Suppressor macrophage (primary cell): Measurements from ENCODE around the gene MAPKAP1.

ENCODE experiments used
- DNase-seq, 4 experiments: peaks; one replicate each; pipeline ENCODE4 v3.0.0-alpha.2; 2020 to 2022

The MAPKAP1 gene

GRCh38 chr9:125447202-125447802, 259.7 kb downstream of the MAPKAP1 start:
- no peak for DNase-seq

GRCh38 chr9:125446561-125447094, 260.4 kb downstream of the MAPKAP1 start:
- no peak for DNase-seq

GRCh38 chr9:125444956-125445506, 262.0 kb downstream of the MAPKAP1 start:
- no peak for DNase-seq

GRCh38 chr9:125444166-125444565, 262.8 kb downstream of the MAPKAP1 start:
- no peak for DNase-seq

GRCh38 chr9:125443367-125443766, 263.6 kb downstream of the MAPKAP1 start:
- DNase-seq, result no peak

GRCh38 chr9:125442452-125442851, 264.6 kb downstream of the MAPKAP1 start:
- no peak for DNase-seq

GRCh38 chr9:125440411-125440810, 266.6 kb downstream of the MAPKAP1 start:
- DNase-seq, result no peak

GRCh38 chr9:125439434-125440272, 267.4 kb downstream of the MAPKAP1 start:
- DNase-seq, result no peak

GRCh38 chr9:125438506-125439433, 268.2 kb downstream of the MAPKAP1 start:
- DNase-seq, result no peak

GRCh38 chr9:125437771-125438221, 269.2 kb downstream of the MAPKAP1 start:
- no peak for DNase-seq

- DNase-seq, result peak in 1 of 4 experiments; percentile 12
Observed at GRCh38 chr9:125436613-125437443, 270.2 kb downstream of the MAPKAP1 start.

GRCh38 chr9:125435776-125436612, 271.0 kb downstream of the MAPKAP1 start:
- DNase-seq, result no peak

GRCh38 chr9:125434986-125435775, 271.8 kb downstream of the MAPKAP1 start:
- no peak for DNase-seq

GRCh38 chr9:125433461-125434011, 273.5 kb downstream of the MAPKAP1 start:
- no peak for DNase-seq

- DNase-seq, result no peak
Observed at GRCh38 chr9:125432715-125433385, 274.2 kb downstream of the MAPKAP1 start.

GRCh38 chr9:125431741-125432271, 275.2 kb downstream of the MAPKAP1 start:
- DNase-seq, result no peak

- no peak for DNase-seq
Observed at GRCh38 chr9:125431012-125431305, 276.0 kb downstream of the MAPKAP1 start.

GRCh38 chr9:125430161-125431011, 276.6 kb downstream of the MAPKAP1 start:
- DNase-seq, result no peak
